ENCODE measurements around the gene TBX21. TPM values are rescaled to one million over a fixed set of nuclear protein-coding genes. Genes with fewer than 3 reads are reported as not detected.

TBX21 gene
- total and polyA plus RNA-seq, 9 of the 15 experiments (the other 6 are each of a cell fraction or from before 2014, with no cell fraction given): 0.07 TPM; not detected in 8

DNA sequence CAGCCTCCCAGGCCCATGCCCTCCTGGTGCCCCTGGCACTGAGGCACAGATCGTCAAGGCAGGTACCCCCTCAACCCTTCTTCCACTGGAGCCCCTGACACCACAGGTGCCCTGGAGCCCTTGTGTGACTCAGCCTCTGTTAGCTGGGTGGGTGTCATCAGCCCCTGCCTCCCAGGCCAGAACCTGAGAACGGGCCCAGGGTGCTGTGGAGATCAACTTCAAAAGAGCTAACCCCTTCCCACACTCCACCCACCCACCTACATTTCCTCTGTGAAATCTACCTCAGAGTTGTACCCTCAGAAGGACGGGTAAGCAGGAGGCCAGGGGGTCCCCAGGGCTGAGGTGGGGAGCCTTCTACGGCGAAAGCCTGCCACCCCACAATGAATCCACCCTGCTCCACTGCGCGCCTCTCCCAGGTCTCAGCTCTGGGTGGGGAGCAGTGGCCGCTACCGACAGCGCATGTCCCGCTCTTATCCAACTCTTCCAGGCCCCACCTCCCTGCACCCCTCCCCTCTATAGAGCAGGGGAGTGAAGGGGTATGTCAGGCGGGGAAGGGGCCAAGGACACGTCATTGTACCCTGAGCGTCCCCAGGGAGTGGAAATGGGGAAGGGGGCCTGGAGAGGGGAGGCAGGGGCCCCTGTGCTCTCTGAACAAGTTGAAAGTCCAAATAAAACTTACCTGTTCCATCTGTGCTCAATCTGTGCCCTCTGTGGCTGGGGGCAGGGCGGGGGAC lies 21.5 kb upstream of the TBX21 start (continued):
- TF ChIP-seq, protein P1, sequence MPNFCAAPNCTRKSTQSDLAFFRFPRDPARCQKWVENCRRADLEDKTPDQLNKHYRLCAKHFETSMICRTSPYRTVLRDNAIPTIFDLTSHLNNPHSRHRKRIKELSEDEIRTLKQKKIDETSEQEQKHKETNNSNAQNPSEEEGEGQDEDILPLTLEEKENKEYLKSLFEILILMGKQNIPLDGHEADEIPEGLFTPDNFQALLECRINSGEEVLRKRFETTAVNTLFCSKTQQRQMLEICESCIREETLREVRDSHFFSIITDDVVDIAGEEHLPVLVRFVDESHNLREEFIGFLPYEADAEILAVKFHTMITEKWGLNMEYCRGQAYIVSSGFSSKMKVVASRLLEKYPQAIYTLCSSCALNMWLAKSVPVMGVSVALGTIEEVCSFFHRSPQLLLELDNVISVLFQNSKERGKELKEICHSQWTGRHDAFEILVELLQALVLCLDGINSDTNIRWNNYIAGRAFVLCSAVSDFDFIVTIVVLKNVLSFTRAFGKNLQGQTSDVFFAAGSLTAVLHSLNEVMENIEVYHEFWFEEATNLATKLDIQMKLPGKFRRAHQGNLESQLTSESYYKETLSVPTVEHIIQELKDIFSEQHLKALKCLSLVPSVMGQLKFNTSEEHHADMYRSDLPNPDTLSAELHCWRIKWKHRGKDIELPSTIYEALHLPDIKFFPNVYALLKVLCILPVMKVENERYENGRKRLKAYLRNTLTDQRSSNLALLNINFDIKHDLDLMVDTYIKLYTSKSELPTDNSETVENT (CRISPR knock-in tag; IDR thresholded peaks at IDR 0.05): no peak
- no peak for TF ChIP-seq ZKSCAN1 (IDR thresholded peaks at IDR 0.05; ENCODE audit: low read depth, low read length)
- TF ChIP-seq, protein P2, sequence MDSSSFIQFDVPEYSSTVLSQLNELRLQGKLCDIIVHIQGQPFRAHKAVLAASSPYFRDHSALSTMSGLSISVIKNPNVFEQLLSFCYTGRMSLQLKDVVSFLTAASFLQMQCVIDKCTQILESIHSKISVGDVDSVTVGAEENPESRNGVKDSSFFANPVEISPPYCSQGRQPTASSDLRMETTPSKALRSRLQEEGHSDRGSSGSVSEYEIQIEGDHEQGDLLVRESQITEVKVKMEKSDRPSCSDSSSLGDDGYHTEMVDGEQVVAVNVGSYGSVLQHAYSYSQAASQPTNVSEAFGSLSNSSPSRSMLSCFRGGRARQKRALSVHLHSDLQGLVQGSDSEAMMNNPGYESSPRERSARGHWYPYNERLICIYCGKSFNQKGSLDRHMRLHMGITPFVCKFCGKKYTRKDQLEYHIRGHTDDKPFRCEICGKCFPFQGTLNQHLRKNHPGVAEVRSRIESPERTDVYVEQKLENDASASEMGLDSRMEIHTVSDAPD (CRISPR knock-in tag; IDR thresholded peaks at IDR 0.05): no peak

DNA sequence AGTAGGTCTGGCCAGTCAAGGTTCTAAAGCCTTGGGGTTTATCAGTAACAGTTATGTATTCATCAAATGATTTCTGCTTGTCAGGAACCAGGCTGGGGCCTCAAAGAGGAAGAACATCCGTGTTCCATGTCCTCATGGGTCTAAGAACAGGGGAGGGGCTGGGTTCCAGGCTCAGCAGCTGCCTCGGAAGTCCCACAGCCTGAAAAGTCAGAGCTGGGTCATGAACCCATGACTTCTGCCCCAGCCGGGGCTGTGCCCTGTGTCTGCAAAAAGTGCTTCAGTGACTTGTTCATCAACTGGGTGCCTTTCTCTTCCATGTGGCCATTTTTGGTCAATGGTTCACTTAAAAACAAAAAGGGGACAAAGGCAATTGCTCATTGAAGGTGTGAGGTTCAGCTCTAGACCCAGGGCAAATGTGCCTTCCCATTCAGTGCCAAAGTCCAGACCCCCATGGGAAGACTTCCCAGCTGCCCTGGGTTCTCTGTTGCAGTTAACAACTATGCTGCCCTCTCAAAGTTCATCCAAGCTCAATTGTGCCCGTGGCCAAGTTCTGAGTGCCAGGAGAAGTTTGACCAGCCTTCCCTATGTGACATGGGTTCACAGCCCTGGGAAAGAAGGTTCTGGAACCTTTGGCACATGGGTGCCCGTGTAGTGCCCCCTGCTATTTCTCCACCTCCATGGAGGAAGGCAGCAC lies 20.6 kb upstream of the TBX21 start:
- Histone ChIP-seq H3K9me1 (ENCODE audit: control insufficient read depth, insufficient read depth, low read length) (peaks cover 1% of the 10 kb centered on the region), H3K9ac (ENCODE audit: insufficient read depth in 1 of 2, low read depth in 2 of 2, low read length in 2 of 2) (no peak overlapping the region; a peak in 1 of 4 replicates), H4K20me1 (replicated peaks; ENCODE audit: control insufficient read depth, insufficient read depth, low read length) (no peaks in the 10 kb centered on the region), H3K4me3 (no peak overlapping the region), H3K27ac (ENCODE audit: extremely low read depth, low read depth, low read length) (no peak overlapping the region), H3K4me2 (ENCODE audit: insufficient read depth, low read length) (no peak overlapping the region), H3K36me3 (ENCODE audit: control insufficient read depth, insufficient read depth, low read length) (peaks cover 11% of the 10 kb centered on the region; the same call in 1 of the 3 replicates), H3K27me3 (ENCODE audit: control insufficient read depth in 2 of 2, insufficient read depth in 2 of 2, low read length in 2 of 2) (peaks cover 12 to 42% of the 10 kb centered on the region in 2 experiments; a peak in 4 of 5 replicates), H3K9me3 (replicated peaks; ENCODE audit: control insufficient read depth, insufficient read depth, low read depth, low read length) (no peaks in the 10 kb centered on the region), H2AFZ (ENCODE audit: low read depth, low read length) (no peak overlapping the region), H3K4me1 (replicated peaks in 1 of 2; ENCODE audit: control insufficient read depth in 2 of 2, insufficient read depth in 2 of 2, low read length in 2 of 2) (peaks cover 2 to 39% of the 10 kb centered on the region in 2 experiments), H3K79me2 (ENCODE audit: control insufficient read depth, insufficient read depth, low read length) (no peaks in the 10 kb centered on the region)
- DNase-seq (ENCODE audit: extremely low read depth in 1 of 4, low spot score in 3 of 4): no peak
- TF ChIP-seq ZNF507 (tag; conservative IDR thresholded peaks at IDR 0.05) (no peak), ZKSCAN1 (IDR thresholded peaks at IDR 0.05; ENCODE audit: low read depth, low read length) (peak; percentile 56)
- TF ChIP-seq, protein P3, sequence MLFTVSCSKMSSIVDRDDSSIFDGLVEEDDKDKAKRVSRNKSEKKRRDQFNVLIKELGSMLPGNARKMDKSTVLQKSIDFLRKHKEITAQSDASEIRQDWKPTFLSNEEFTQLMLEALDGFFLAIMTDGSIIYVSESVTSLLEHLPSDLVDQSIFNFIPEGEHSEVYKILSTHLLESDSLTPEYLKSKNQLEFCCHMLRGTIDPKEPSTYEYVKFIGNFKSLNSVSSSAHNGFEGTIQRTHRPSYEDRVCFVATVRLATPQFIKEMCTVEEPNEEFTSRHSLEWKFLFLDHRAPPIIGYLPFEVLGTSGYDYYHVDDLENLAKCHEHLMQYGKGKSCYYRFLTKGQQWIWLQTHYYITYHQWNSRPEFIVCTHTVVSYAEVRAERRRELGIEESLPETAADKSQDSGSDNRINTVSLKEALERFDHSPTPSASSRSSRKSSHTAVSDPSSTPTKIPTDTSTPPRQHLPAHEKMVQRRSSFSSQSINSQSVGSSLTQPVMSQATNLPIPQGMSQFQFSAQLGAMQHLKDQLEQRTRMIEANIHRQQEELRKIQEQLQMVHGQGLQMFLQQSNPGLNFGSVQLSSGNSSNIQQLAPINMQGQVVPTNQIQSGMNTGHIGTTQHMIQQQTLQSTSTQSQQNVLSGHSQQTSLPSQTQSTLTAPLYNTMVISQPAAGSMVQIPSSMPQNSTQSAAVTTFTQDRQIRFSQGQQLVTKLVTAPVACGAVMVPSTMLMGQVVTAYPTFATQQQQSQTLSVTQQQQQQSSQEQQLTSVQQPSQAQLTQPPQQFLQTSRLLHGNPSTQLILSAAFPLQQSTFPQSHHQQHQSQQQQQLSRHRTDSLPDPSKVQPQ (CRISPR knock-in tag; IDR thresholded peaks at IDR 0.05; ENCODE audit: borderline replicate concordance): no peak
- intact Hi-C loops (cut with micrococcal nuclease) (no loop called here), in situ Hi-C loops (cut with MboI) (no loop called here)
- peak; percentile 54 for FAIRE-seq
- no peak; the same call in 2 of the 3 replicates for ATAC-seq
- 2% methylated on average over 5 of the region's 5 CpGs for WGBS (ENCODE audit: insufficient coverage, low coverage, missing lambda C conversion rate)
- POLR2A ChIA-PET: no interaction called here
- CTCF ChIA-PET (ENCODE audit: low intra/inter-chr PET ratio): no interaction called here
- no TSS peak for BruUV-seq (replicated peaks)

All from K562 (cell line).